WTC11 (cell line): ENCODE results near the gene ATP2C1. TPM values are rescaled to one million over a fixed set of nuclear protein-coding genes. Genes with fewer than 3 reads are reported as not detected.

Experiments used
- ATAC-seq: fragments of 200-7000 bp; cut with Tn5 transposase; 2 replicates; pipeline ENCODE4 v1.10.0; 2021; ENCODE audit warnings: mild to moderate bottlenecking, moderate library complexity
- CTCF ChIA-PET: fragments of 300-600 bp; sonication (Branson Sonifier 250); formaldehyde crosslinking; loops from one replicate; lab custom pipeline; 2021; ENCODE audit warnings: antibody characterized with exemption; lab: Charles Lee
- POLR2A ChIA-PET: fragments of 350-600 bp; sonication (Branson Sonifier 250); formaldehyde crosslinking; loops from one replicate; lab custom pipeline; 2021; ENCODE audit warnings: antibody characterized with exemption; lab: Charles Lee
- DNase-seq: peaks from one replicate; pipeline ENCODE4 v3.0.0; 2021; ENCODE audit warnings: low spot score
- H3K27ac Mint-ChIP-seq: 2 replicates; pipeline ENCODE4 v1.8.0; 2021; ENCODE audit warnings: mixed read lengths
- H3K27me3 Mint-ChIP-seq: 2 replicates; pipeline ENCODE4 v1.8.0; 2021; ENCODE audit warnings: low read depth, mild to moderate bottlenecking, moderate library complexity, mixed read lengths
- H3K36me3 Mint-ChIP-seq: 2 replicates; pipeline ENCODE4 v1.8.0; 2021; ENCODE audit warnings: mixed read lengths
- H3K4me1 Mint-ChIP-seq: 2 replicates; pipeline ENCODE4 v1.8.0; 2022; ENCODE audit warnings: mixed read lengths
- H3K4me3 Mint-ChIP-seq: 2 replicates; pipeline ENCODE4 v1.8.0; 2021; ENCODE audit warnings: mild to moderate bottlenecking, moderate library complexity, mixed read lengths
- H3K9me3 Mint-ChIP-seq: 2 replicates; pipeline ENCODE4 v1.8.0; 2021; ENCODE audit warnings: mixed read lengths
- AFF4 ChIP-seq: sonication (generic); formaldehyde crosslinking; IDR thresholded peaks from 2 replicates; pipeline ENCODE4 v1.8.1; 2023; ENCODE audit warnings: mild to moderate bottlenecking, missing genetic modification reagents, borderline replicate concordance
- CTCF ChIP-seq: fragments of 200-600 bp; IDR thresholded peaks from 2 replicates; pipeline ENCODE4 v1.8.0; 2022; ENCODE audit warnings: antibody characterized with exemption
- E2F1 ChIP-seq: sonication (generic); formaldehyde crosslinking; IDR thresholded peaks from 2 replicates; pipeline ENCODE4 v1.8.0; 2022; ENCODE audit warnings: mild to moderate bottlenecking, missing genetic modification reagents
- ERG ChIP-seq: fragments of 250-450 bp; sonication (Bioruptor Pico); IDR thresholded peaks from 2 replicates; pipeline ENCODE4 v1.8.0; 2021; ENCODE audit warnings: mild to moderate bottlenecking
- GTF2I ChIP-seq: fragments of 250-450 bp; sonication (Bioruptor Pico); conservative IDR thresholded peaks from 2 replicates; pipeline ENCODE4 v1.4.0; 2021; ENCODE audit warnings: mild to moderate bottlenecking
- IRF2 ChIP-seq: sonication (generic); formaldehyde crosslinking; IDR thresholded peaks from 2 replicates; pipeline ENCODE4 v1.8.0; 2022; ENCODE audit warnings: low read depth, missing genetic modification reagents, borderline replicate concordance
- JAZF1 ChIP-seq: fragments of 250-450 bp; sonication (Bioruptor Pico); IDR thresholded peaks from 2 replicates; pipeline ENCODE4 v1.9.0; 2021; ENCODE audit warnings: moderate library complexity, mild to moderate bottlenecking, inconsistent platforms
- MYBL2 ChIP-seq: sonication (generic); formaldehyde crosslinking; IDR thresholded peaks from 2 replicates; pipeline ENCODE4 v1.8.1; 2023; ENCODE audit warnings: mild to moderate bottlenecking, moderate library complexity, missing genetic modification reagents
- NFATC4 ChIP-seq: fragments of 250-450 bp; sonication (Bioruptor Pico); IDR thresholded peaks from 2 replicates; pipeline ENCODE4 v1.9.0; 2021; ENCODE audit warnings: mild to moderate bottlenecking
- NFE2L1 ChIP-seq: sonication (generic); formaldehyde crosslinking; IDR thresholded peaks from 2 replicates; pipeline ENCODE4 v1.8.1; 2023; ENCODE audit warnings: missing genetic modification reagents
- PRDM15 ChIP-seq: sonication (generic); formaldehyde crosslinking; IDR thresholded peaks from 2 replicates; pipeline ENCODE4 v1.8.0; 2022; ENCODE audit warnings: missing genetic modification reagents
- RELA ChIP-seq: sonication (generic); formaldehyde crosslinking; IDR thresholded peaks from 2 replicates; pipeline ENCODE4 v1.8.1; 2022; ENCODE audit warnings: missing genetic modification reagents, mild to moderate bottlenecking, borderline replicate concordance
- ZBTB21 ChIP-seq: sonication (generic); formaldehyde crosslinking; IDR thresholded peaks from 2 replicates; pipeline ENCODE4 v1.8.1; 2023; ENCODE audit warnings: mild to moderate bottlenecking, missing genetic modification reagents, borderline replicate concordance
- ZNF121 ChIP-seq: sonication (generic); formaldehyde crosslinking; IDR thresholded peaks from 2 replicates; pipeline ENCODE4 v1.8.0; 2023; ENCODE audit warnings: missing genetic modification reagents
- ZNF671 ChIP-seq: fragments of 250-450 bp; sonication (Bioruptor Pico); IDR thresholded peaks from 2 replicates; pipeline ENCODE4 v1.8.0; 2021; ENCODE audit warnings: mild to moderate bottlenecking
- ZSCAN18 ChIP-seq: fragments of 250-450 bp; sonication (Bioruptor Pico); IDR thresholded peaks from 2 replicates; pipeline ENCODE4 v2.1.2; 2022; ENCODE audit warnings: mild to moderate bottlenecking, moderate library complexity
- total RNA-seq: library from RNA; stranded (reverse); gene quantifications from 3 replicates; pipeline ENCODE4 v1.2.3, GENCODE V29; 2021

Gene ATP2C1
- total RNA-seq, 1 experiment from 2014 or later: 62.5 TPM

- TF ChIP-seq PRDM15 (CRISPR knock-in tag) (no peak), MYBL2 (CRISPR knock-in tag) (no peak), E2F1 (no peak), ZNF121 (CRISPR knock-in tag) (no peak), NFE2L1 (CRISPR knock-in tag) (no peak), ZBTB21 (no peak), ZNF671 (CRISPR knock-in tag) (no peak), NFATC4 (CRISPR knock-in tag) (no peak), ZSCAN18 (CRISPR knock-in tag) (no peak), JAZF1 (CRISPR knock-in tag) (no peak), ERG (CRISPR knock-in tag) (no peak)
These were observed 39.5 kb upstream of the ATP2C1 start (continued) for GRCh38 chr3:130854208-130854864.

- no peak overlapping the region for H3K4me3 Mint-ChIP-seq
- H3K4me1 Mint-ChIP-seq: no peaks in the 10 kb centered on the region
- DNase-seq: no peak
- no peaks in the 10 kb centered on the region for H3K36me3 Mint-ChIP-seq
- H3K27me3 Mint-ChIP-seq: no peaks in the 10 kb centered on the region
- no peak for ATAC-seq
- POLR2A ChIA-PET: no interaction called here
- CTCF ChIA-PET: no interaction called here
- H3K9me3 Mint-ChIP-seq: peaks cover 2% of the 10 kb centered on the region
- H3K27ac Mint-ChIP-seq: no peak overlapping the region
- TF ChIP-seq JAZF1 (CRISPR knock-in tag) (no peak), RELA (no peak), GTF2I (no peak), IRF2 (CRISPR knock-in tag) (no peak), CTCF (no peak), PRDM15 (CRISPR knock-in tag) (no peak), AFF4 (CRISPR knock-in tag) (no peak)
These were observed 36.4 kb upstream of the ATP2C1 start for GRCh38 chr3:130857336-130858026.
